Inflammatory macrophage (primary cell): Measurements from ENCODE around the gene SEMA5B.
A peak's percentile ranks its signal among the peaks of the same experiment; 100 is the strongest.

Experiments used
- DNase-seq, 2 donors: peaks; one replicate each; pipeline ENCODE4 v3.0.0-alpha.2; 2020 to 2022

Gene SEMA5B

DNA sequence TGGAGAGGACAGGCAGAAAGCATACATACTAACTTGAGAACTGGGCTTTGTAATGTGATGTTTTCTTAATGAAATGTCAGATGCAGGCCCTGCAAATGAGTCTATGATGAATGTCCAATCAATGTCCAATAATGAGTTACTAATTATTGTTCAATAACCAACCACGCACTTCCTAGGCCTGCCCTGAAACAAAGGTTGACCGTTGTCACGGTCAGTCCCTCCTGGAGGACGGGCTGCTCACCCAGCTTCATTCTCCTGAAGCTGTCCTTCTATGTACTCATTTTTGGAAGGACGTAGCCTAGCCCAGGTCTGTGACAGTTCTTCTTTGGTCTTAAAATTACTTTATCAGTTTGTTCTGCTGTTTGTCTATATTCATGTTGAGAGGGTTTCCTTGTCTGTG is 30.9 kb upstream of the SEMA5B start:
- DNase-seq = no peak

- no peak for DNase-seq
Observed at GRCh38 chr3:123055352-123055751, 27.8 kb upstream of the SEMA5B start.

DNA sequence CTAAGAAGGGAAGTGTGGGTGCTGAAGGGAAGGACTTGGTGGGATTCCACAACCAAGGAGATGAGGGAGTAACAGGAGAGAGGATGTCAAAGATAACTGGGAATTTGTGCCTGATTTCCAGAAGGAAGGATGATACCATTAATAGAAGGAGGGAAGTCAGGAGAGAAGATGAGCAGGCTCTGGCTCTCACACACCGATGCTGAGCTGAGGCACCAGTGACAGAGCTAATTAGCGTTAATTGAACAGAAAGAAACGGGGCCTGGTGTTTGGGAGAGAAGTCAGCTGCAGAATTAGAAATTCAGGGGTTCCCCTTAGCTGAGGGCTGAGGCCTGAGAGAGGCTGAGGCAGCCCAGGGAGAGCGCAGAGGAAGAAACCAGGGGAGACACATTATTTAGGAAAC is 27.4 kb upstream of the SEMA5B start:
- DNase-seq = no peak

DNA sequence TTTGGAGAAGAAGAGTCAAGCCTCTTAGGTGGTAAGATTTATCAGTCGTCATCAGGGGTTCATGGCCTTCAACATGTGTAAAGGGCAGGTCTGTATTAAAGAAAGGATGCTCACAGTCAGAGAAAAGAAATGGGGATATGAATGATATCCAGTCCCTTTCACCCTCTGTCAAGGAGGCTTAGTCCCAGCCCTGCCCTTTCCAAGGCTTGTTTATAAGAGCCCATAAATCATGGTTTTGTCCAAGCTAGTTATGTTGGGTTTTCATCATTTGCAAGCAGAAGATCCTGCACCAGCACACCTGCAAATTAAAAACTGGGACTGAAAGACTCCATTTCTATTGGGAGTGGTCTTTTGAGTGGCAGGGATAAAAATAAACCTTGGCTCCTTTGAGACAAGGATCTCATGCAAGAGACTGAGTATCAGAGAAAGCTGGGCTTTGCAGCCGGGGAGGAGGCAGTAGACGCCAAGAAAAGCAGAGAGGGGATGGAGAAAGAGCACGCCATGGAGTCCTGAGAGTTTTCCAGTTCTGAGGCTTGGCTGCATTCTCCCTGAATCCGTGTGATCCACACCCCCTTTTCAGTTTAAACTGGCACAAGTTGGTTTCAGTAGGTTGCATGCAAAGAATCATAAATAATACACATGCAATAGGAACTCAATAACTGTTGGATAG is 26.7 kb upstream of the SEMA5B start:
- DNase-seq = no peak

- DNase-seq = no peak
Observed at GRCh38 chr3:123053107-123053506, 25.5 kb upstream of the SEMA5B start.

DNA sequence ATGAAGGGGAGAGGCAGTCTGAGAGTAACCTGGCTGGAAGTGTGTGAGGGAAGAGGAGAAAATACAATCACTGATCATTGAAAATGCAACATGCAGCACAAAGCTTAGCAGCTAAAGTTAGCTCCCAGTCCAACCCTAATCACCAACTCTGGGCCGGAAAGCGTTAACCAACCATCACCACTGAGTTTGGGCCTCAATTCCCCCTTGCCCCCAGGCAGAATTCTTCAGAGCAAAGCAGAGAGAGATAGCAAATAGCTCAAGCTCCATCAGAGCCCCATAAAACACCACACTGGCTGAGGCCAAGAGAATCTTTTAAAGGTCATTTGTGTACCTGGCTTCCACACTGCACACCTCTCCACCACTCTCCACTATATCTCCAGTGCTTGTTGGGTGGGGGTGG is 23.1 kb upstream of the SEMA5B start:
- DNase-seq = no peak

GRCh38 chr3:123048480-123049237 is 21.1 kb upstream of the SEMA5B start:
- DNase-seq = no peak

- no peak for DNase-seq
Observed at GRCh38 chr3:123047062-123047319, 19.4 kb upstream of the SEMA5B start.

DNA sequence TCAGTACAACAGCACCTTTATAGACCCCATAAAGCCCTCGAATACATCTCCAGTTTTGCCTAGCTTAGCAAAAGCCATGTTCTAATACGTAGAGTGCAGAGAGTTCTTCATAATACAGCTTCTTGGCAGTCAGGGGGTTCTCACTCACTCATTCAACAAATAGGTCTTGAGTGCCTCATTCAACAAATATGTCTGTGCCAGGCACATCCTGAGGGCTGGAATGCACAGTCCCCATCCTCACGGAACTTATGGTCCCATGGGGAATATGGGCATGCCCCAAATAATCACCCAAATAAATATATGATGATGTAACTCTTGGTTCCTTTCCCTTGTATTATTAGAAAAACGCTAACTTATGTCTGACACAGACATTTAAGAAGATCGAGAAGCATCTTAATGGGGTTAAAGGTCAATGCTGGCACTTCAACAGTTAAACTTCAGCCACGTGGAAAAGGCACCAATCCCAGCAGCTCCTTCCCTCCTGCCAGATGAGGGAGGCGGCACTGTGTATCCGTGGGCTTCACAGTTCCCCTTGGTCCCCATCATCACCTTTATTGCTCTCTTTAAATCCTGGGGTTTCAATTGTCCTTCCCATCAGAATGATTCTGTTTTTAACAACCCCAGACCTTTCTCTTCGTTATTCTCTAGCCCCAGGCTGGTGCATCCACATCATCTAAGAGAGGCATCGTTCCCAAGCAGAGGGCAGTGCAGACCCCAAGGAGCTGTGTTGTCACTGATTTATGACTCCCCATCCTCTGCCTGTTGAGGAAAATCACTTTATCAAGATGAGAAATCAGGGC is 18.9 kb upstream of the SEMA5B start:
- no peak for DNase-seq

DNA sequence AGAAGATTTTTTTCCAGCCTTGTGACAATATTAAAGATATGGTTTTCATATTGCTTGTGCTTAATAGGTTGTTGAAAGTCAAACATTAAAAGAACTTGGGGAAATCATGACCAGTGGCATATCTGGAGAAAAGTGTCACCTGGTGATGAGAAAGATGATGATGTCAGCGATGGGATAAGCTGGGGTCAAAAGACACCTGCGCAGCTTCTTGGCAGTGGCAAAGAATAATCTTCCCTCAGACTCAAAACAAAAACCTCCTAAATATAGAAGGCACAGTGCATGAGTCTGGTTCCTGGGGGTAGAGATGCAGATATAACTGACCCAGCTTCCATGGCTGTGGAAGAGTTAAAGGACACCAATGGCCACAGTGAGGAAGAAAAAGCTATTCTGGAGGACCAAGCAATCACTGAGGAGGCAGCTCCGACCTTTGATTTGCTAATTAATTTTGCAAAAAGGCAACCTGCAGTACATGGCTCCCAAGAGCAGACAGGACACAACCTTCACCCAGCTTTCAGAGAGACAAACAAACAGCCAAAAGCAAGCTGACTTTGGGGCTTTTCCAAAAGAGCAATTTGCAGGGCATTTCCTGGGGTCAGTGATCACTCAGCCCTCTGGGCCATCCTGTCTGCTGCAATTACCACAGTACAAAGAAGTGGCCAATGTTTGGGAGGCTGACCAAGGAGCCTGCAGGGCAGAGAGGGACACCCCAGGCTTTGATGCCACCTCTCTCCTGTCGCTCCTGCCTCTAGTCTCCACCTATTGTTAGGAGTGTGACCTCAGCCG is 17.6 kb upstream of the SEMA5B start:
- no peak for DNase-seq

DNA sequence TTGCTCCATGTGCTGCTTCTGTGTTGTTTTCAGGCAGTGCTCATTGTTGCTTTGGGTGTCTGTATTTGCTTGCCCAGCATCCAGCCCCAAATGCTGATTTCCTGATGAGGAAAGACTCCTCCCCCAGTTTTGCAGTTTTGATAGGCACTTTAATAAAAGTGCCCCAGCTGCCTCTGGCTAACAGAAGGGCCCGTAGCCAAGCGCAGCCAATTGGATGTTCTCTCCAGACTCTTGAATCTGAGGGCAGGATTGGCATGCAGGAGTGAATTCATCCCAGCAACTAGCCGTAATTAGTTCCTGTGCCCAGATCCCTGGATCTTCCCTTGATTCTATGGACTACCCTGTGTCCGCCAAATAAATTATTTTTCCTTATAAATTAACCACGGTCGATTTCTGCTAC is 14.8 kb upstream of the SEMA5B start:
- DNase-seq = no peak

DNA sequence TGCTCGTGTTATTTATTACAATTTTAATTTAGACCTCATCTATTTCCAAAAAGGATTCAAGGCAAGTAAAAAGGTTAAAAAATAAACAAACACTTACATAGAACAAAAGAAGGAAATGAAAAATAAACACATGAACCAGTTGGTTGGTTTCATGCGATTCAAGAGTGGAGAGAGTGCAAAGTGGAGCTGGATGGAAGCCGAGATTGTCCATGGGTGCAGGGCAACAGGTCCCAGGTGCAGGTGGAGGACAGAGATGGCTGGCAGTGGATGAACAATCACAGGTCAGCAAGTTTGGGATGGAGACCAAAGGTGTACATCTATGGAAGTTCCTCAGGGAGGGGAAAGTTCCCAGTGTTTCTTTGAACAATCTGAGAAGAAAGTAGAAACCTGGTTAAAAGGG is 11.6 kb upstream of the SEMA5B start:
- no peak for DNase-seq

DNA sequence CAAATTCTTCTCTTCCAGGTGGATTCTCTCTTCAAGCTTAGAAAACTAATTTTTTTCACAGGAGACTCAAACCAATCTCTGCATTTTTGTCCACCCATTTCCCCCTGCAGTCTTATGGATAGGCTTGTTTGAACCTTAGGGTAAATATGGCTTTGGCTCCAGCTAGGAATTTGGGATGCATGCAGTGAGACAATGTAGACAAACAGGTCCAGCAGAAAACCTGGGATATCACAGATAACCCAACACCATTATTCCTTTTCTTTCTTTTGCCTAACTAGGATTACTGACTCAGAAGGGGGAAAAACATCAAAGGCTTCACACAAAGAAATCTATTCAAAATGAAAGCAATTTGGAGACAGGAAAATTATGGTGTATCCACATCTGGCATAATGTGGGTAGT is 11.2 kb upstream of the SEMA5B start:
- no peak for DNase-seq

GRCh38 chr3:123037015-123037375 is 9.4 kb upstream of the SEMA5B start:
- DNase-seq = no peak

DNA sequence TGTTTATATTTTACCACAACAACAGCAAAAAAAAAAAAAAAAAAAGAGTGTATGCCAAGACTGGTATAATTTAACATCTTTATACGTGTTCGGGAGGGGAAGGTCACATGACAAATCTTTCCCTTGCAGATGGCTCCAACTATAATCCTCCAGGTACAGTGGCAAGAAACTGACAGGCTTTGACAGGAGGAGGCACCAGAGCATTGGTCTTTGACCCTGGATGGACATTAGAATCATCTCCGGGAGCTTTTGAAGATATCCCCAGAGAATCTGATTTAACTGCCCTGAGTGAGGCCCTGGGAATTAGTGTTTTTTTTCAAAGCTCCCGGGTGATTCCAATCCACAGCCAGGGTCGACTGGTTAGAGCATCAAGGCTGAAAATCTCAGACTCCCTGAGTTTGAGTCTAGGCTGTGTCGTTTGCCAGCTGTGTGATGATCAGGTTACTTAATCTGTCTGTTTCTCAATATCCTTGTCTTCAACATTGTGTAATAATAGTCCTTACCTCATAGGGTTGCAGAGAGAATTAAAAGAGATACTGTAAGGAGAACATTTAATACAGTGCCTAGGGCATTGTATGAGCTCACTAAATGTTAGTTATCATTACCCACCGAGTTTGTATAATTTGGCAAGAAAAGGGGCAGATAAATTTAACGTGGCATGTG is 8.9 kb upstream of the SEMA5B start:
- peak; percentile 57 to 90 for DNase-seq

- DNase-seq = no peak
Observed at GRCh38 chr3:123034996-123035395, 7.4 kb upstream of the SEMA5B start.

GRCh38 chr3:123034120-123034519 is 6.6 kb upstream of the SEMA5B start:
- no peak for DNase-seq

GRCh38 chr3:123032057-123032456 is 4.5 kb upstream of the SEMA5B start:
- no peak for DNase-seq

DNA sequence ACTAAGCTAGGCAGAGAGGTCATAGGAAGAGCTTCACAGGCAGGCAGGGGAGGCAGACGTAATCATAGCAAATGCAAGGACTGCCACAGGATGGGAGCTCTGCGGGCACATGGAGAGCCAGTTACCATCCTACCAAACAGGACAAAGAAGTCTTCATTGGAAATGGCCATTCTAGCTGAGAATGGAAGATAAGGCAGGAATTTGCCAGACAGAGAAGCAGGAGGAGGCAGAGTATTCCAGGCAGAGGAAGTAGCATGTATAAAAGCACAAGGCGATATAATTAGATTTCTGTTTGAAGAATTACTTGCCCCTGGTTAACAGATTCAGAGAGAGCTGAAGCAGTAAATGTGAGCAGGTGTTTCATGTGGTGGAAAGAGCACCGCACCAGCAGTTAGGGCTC is 3.5 kb upstream of the SEMA5B start:
- DNase-seq = no peak

DNA sequence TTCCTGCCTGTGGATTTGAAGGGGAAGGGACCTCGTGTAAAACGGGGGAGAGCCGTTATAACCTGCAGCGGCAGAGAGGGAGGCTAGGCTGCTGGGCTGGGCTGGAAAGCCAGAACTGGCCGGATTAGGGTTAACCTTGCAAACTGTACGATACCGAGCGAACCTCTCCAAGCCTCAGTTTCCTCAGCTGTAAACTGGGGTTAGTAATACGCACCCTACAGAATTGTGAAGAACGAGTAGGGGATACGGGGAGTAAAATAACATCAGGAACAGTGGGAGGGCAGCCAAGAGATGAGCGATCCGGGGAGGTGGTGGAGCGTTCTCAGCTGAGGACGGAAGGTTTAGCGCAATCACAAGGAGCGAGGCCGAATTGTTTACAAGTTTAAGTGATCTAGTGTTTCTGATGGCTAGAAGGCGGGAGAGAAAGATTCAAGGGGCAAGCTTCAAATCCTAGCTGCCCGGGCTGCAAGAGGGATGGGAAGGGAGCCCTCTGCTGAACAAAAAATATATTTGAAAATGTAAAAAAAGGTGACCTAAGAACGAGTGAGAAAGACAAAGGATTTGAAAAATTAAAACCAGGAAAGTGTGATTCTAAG is 768 bp upstream of the SEMA5B start:
- DNase-seq = peak; percentile 39 to 51

- DNase-seq = peak in 1 of 2 donors; percentile 17
Observed at GRCh38 chr3:123026565-123027291, 835 bp downstream of the SEMA5B start.
